DOHH2 (cell line): ENCODE results near the gene TTLL8.

Source experiments
- H3F3A ChIP-seq: fragments of 200-600 bp; sonication (generic), shearing (Covaris generic); 2 replicates; pipeline ENCODE4 v1.6.0; 2016; ENCODE audit warnings: antibody characterized with exemption, mild to moderate bottlenecking; ENCODE audit not compliant: control insufficient read depth, insufficient read depth
- H3K27ac ChIP-seq: fragments of 200-600 bp; sonication (generic); 2 replicates; pipeline ENCODE4 v1.5.1; 2014; ENCODE audit warnings: low read depth, mild to moderate bottlenecking, low read length, moderate library complexity
- H3K27me3 ChIP-seq: fragments of 200-600 bp; sonication (generic); 2 replicates; pipeline ENCODE4 v1.6.1; 2014; ENCODE audit warnings: mild to moderate bottlenecking, low read length, mixed read lengths; ENCODE audit not compliant: control insufficient read depth
- H3K36me3 ChIP-seq: fragments of 200-600 bp; sonication (generic); 2 replicates; pipeline ENCODE4 v1.6.1; 2014; ENCODE audit warnings: mild to moderate bottlenecking, low read length, moderate library complexity, mixed read lengths; ENCODE audit not compliant: control insufficient read depth
- H3K4me1 ChIP-seq: fragments of 200-600 bp; sonication (generic); 2 replicates; pipeline ENCODE4 v1.6.1; 2014; ENCODE audit warnings: mild to moderate bottlenecking, low read length, mixed read lengths; ENCODE audit not compliant: control insufficient read depth
- H3K4me2 ChIP-seq: fragments of 200-600 bp; sonication (generic); 2 replicates; pipeline ENCODE4 v1.6.0; 2014; ENCODE audit warnings: mild to moderate bottlenecking, low read length, moderate library complexity
- H3K4me3 ChIP-seq: fragments of 200-600 bp; sonication (generic); 2 replicates; pipeline ENCODE4 v1.5.1; 2014; ENCODE audit warnings: mild to moderate bottlenecking, low read length, mixed read lengths
- H3K79me2 ChIP-seq: fragments of 200-600 bp; sonication (generic); 2 replicates; pipeline ENCODE4 v1.6.1; 2014; ENCODE audit warnings: mild to moderate bottlenecking, low read length, mixed read lengths; ENCODE audit not compliant: control insufficient read depth
- H3K9me2 ChIP-seq: fragments of 200-600 bp; sonication (generic); replicated peaks from 2 replicates; pipeline ENCODE4 v1.6.1; 2014; ENCODE audit warnings: mild to moderate bottlenecking, low read length, mixed read lengths; ENCODE audit not compliant: control insufficient read depth
- H3K9me3 ChIP-seq: fragments of 200-600 bp; sonication (generic); 2 replicates; pipeline ENCODE4 v1.6.1; 2014; ENCODE audit warnings: antibody characterized with exemption, low read length, mixed read lengths; ENCODE audit not compliant: control insufficient read depth, insufficient read depth
- H4K20me1 ChIP-seq: fragments of 200-600 bp; sonication (generic); 2 replicates; pipeline ENCODE4 v1.6.0; 2014; ENCODE audit warnings: low read depth, mild to moderate bottlenecking, antibody characterized with exemption, low read length, moderate library complexity; ENCODE audit not compliant: control insufficient read depth, insufficient read depth
- CTCF ChIP-seq: fragments of 200-600 bp; sonication (generic); IDR thresholded peaks from one replicate; pipeline ENCODE4 v1.5.1; 2014; ENCODE audit warnings: antibody characterized with exemption, mild to moderate bottlenecking, low read depth, low read length; ENCODE audit not compliant: poor library complexity, severe bottlenecking
- EZH2phosphoT487 ChIP-seq: fragments of 200-600 bp; sonication (generic); IDR thresholded peaks from 2 replicates; pipeline ENCODE4 v1.6.1; 2017; ENCODE audit warnings: borderline replicate concordance, mild to moderate bottlenecking, antibody characterized with exemption, low read length, moderate library complexity, mixed read lengths

Gene TTLL8

GRCh38 chr22:50058061-50058905 is at the start of gene TTLL8:
TSS of gene TTLL8 (minus strand) at chr22:50058298.
- H3K4me1 ChIP-seq = peaks cover 68% of the 10 kb centered on the region
- no peaks in the 10 kb centered on the region for H3K36me3 ChIP-seq
- peak within 1 kb of the TSS; percentile 91 for H3K27ac ChIP-seq
- TF ChIP-seq CTCF (no peak), EZH2phosphoT487 (no peak)
- peak within 1 kb of the TSS; percentile 94 for H3K4me2 ChIP-seq
- H3K79me2 ChIP-seq = no peaks in the 10 kb centered on the region
- H3K4me3 ChIP-seq = peak within 1 kb of the TSS; percentile 70
- H3K27me3 ChIP-seq = no peaks in the 10 kb centered on the region
- H3K9me2 ChIP-seq = no peaks in the 10 kb centered on the region
- no peaks in the 10 kb centered on the region for H4K20me1 ChIP-seq
- H3F3A ChIP-seq = peaks cover 26% of the 10 kb centered on the region
- peaks cover 8% of the 10 kb centered on the region for H3K9me3 ChIP-seq

GRCh38 chr22:50107529-50107928 is 49.4 kb upstream of the TTLL8 start:
- H3K4me2 ChIP-seq = no peak overlapping the region
- H4K20me1 ChIP-seq = no peaks in the 10 kb centered on the region
- H3K27ac ChIP-seq = no peak overlapping the region
- no peaks in the 10 kb centered on the region for H3F3A ChIP-seq
- H3K27me3 ChIP-seq = 0 out of 2 replicates have a peak, but pooled peaks cover 2% of the 10 kb centered on the region
- peaks cover 46% of the 10 kb centered on the region for H3K4me1 ChIP-seq
- no peaks in the 10 kb centered on the region for H3K79me2 ChIP-seq
- TF ChIP-seq CTCF = no peak
- no peak for TF ChIP-seq EZH2phosphoT487
- H3K9me3 ChIP-seq = no peaks in the 10 kb centered on the region
- H3K4me3 ChIP-seq = no peak overlapping the region
- H3K36me3 ChIP-seq = no peaks in the 10 kb centered on the region
- no peaks in the 10 kb centered on the region for H3K9me2 ChIP-seq

GRCh38 chr22:50105208-50106100 is 47.4 kb upstream of the TTLL8 start:
- Histone ChIP-seq H3K36me3 (no peaks in the 10 kb centered on the region), H3K4me2 (peak overlapping the region; percentile 65), H3K79me2 (no peaks in the 10 kb centered on the region), H3F3A (no peaks in the 10 kb centered on the region; the same call in 1 of the 2 replicates), H3K9me2 (no peaks in the 10 kb centered on the region), H3K9me3 (no peaks in the 10 kb centered on the region), H3K4me3 (peak overlapping the region; percentile 46), H3K4me1 (peaks cover 48% of the 10 kb centered on the region), H3K27ac (no peak overlapping the region), H4K20me1 (no peaks in the 10 kb centered on the region), H3K27me3 (no peaks in the 10 kb centered on the region)
- TF ChIP-seq EZH2phosphoT487 (no peak), CTCF (no peak)
